ENCODE results near the gene ERICH6B. TPM values are rescaled to one million over a fixed set of nuclear protein-coding genes. Genes with fewer than 3 reads are reported as not detected.

Gene ERICH6B
- polyA plus RNA-seq, 1 of the 3 experiments (the other 2 are of a cell fraction), result not detected

- no peak overlapping the region for H2AFZ ChIP-seq (ENCODE audit: low read depth)
- H3K27me3 ChIP-seq (ENCODE audit: insufficient read depth), result no peaks in the 10 kb centered on the region
- no peak for DNase-seq
- peaks cover 8% of the 10 kb centered on the region; the same call in 1 of the 2 replicates for H4K20me1 ChIP-seq (ENCODE audit: insufficient read depth)
- 24% methylated on average over 1 of the region's 1 CpG for WGBS (ENCODE audit: low lambda C conversion rate)
- no peaks in the 10 kb centered on the region for H3K9me3 ChIP-seq
- TF ChIP-seq IRF3 (IDR thresholded peaks at IDR 0.05; ENCODE audit: low read depth, low read length) (no peak), TCF12 (IDR thresholded peaks at IDR 0.05) (no peak)
- H3K9ac ChIP-seq, result no peak overlapping the region
- no peaks in the 10 kb centered on the region for H3K9me2 ChIP-seq
- H3K4me3 ChIP-seq (ENCODE audit: low read depth in 2 of 2, low read length in 1 of 2), result no peak overlapping the region
- no peak overlapping the region for H3K4me2 ChIP-seq
- peaks cover 59 to 74% of the 10 kb centered on the region in 2 experiments for H3K36me3 ChIP-seq (replicated peaks in 1 of 2; ENCODE audit: control insufficient read depth in 1 of 2, insufficient read depth in 2 of 2, low read length in 1 of 2)
- ChIA-PET POLR2A (no interaction called here), CTCF (interaction anchor here (0.6 to 1.7 kb wide), 10 partner anchors 10 to 648 kb away, joined by 3 to 5 read pairs (median 4); no protein-coding TSS in a partner anchor)
- peak overlapping the region in 1 of 2 experiments; percentile 43; a peak in 2 of 4 replicates for H3K27ac ChIP-seq (ENCODE audit: low read depth in 2 of 2, low read length in 1 of 2)
- H3K79me2 ChIP-seq (ENCODE audit: insufficient read depth), result no peaks in the 10 kb centered on the region
- no peaks in the 10 kb centered on the region for H3K4me1 ChIP-seq (ENCODE audit: control insufficient read depth in 1 of 2, insufficient read depth in 2 of 2, low read depth in 1 of 2, low read length in 1 of 2)
- H3F3A ChIP-seq (replicated peaks; ENCODE audit: insufficient read depth), result peaks cover 29% of the 10 kb centered on the region
Measured at GRCh38 chr13:45512098-45512496, 103.4 kb downstream of the ERICH6B start.

- H3K9ac ChIP-seq, result no peak overlapping the region
- H3K36me3 ChIP-seq (replicated peaks in 1 of 2; ENCODE audit: control insufficient read depth in 1 of 2, insufficient read depth in 2 of 2, low read length in 1 of 2), result peaks cover 59 to 73% of the 10 kb centered on the region in 2 experiments
- no peak overlapping the region for H3K4me2 ChIP-seq
- H3K4me3 ChIP-seq (ENCODE audit: low read depth in 2 of 2, low read length in 1 of 2), result no peak overlapping the region
- H3F3A ChIP-seq (replicated peaks; ENCODE audit: insufficient read depth), result peaks cover 30% of the 10 kb centered on the region
- H3K9me2 ChIP-seq, result no peaks in the 10 kb centered on the region
- TF ChIP-seq MXI1 (IDR thresholded peaks at IDR 0.05; ENCODE audit: low read depth, low read length) (0 out of 2 replicates have a peak, but pooled peaks have one; percentile 20), NRF1 (IDR thresholded peaks at IDR 0.05; ENCODE audit: low read depth, low read length) (no peak), CTCF (IDR thresholded peaks at IDR 0.05) (peak; percentile 94), SMC3 (IDR thresholded peaks at IDR 0.05; ENCODE audit: low read depth, low read length) (peak; percentile 64), RFX5 (IDR thresholded peaks at IDR 0.05; ENCODE audit: low read length) (peak; percentile 49; the same call in 1 of the 2 replicates), RAD21 (IDR thresholded peaks at IDR 0.05; ENCODE audit: low read length) (peak; percentile 76)
- no peaks in the 10 kb centered on the region for H3K27me3 ChIP-seq (ENCODE audit: insufficient read depth)
- ChIA-PET CTCF (interaction anchor here (0.6 to 1.7 kb wide), 10 partner anchors 10 to 649 kb away, joined by 3 to 5 read pairs (median 4); no protein-coding TSS in a partner anchor), POLR2A (no interaction called here)
- no peaks in the 10 kb centered on the region for H3K79me2 ChIP-seq (ENCODE audit: insufficient read depth)
- no peak overlapping the region for H2AFZ ChIP-seq (ENCODE audit: low read depth)
- no peaks in the 10 kb centered on the region for H3K9me3 ChIP-seq
- WGBS (ENCODE audit: low lambda C conversion rate), result 75% methylated on average over 3 of the region's 3 CpGs
- peak; percentile 60 for DNase-seq
- no peaks in the 10 kb centered on the region for H3K4me1 ChIP-seq (ENCODE audit: control insufficient read depth in 1 of 2, insufficient read depth in 2 of 2, low read depth in 1 of 2, low read length in 1 of 2)
- peak overlapping the region in 1 of 2 experiments; percentile 43; a peak in 2 of 4 replicates for H3K27ac ChIP-seq (ENCODE audit: low read depth in 2 of 2, low read length in 1 of 2)
- H4K20me1 ChIP-seq (ENCODE audit: insufficient read depth), result peaks cover 8% of the 10 kb centered on the region; the same call in 1 of the 2 replicates
Measured at GRCh38 chr13:45511310-45512097, 104.0 kb downstream of the ERICH6B start.

Data from SK-N-SH (cell line).